Astrocyte (in vitro differentiated cells and primary cell): ENCODE measurements around the gene KDM2B. TPM values are rescaled to one million over a fixed set of nuclear protein-coding genes. Genes with fewer than 3 reads are reported as not detected.

Experiments
- DNase-seq: peaks from one replicate; pipeline ENCODE4 v3.0.0-alpha.2; 2010; ENCODE audit warnings: low read depth
- FAIRE-seq: peaks from 2 replicates; lab custom pipeline; 2011; peaks lifted over from hg19 to GRCh38; lab: Jason Lieb, UNC
- H2AFZ ChIP-seq: 2 replicates; pipeline ENCODE4 v1.6.0; 2012; ENCODE audit warnings: low read depth, low read length, inconsistent platforms
- H3K27ac ChIP-seq: 2 replicates; pipeline ENCODE4 v1.5.1; 2011; ENCODE audit warnings: low read depth, low read length, inconsistent platforms
- H3K27me3 ChIP-seq: 2 replicates; pipeline ENCODE4 v1.6.0; 2011; ENCODE audit warnings: low read length, inconsistent platforms; ENCODE audit not compliant: insufficient read depth
- H3K36me3 ChIP-seq: 2 replicates; pipeline ENCODE4 v1.5.1; 2011; ENCODE audit warnings: low read length, inconsistent platforms; ENCODE audit not compliant: insufficient read depth
- H3K4me1 ChIP-seq: 2 replicates; pipeline ENCODE4 v1.5.1; 2011; ENCODE audit warnings: low read length, inconsistent platforms; ENCODE audit not compliant: insufficient read depth
- H3K4me2 ChIP-seq: 2 replicates; pipeline ENCODE4 v1.6.0; 2012; ENCODE audit warnings: low read length, inconsistent platforms
- H3K4me3 ChIP-seq: 2 replicates; pipeline ENCODE4 v1.5.1; 2011; ENCODE audit warnings: low read depth, mild to moderate bottlenecking, low read length, inconsistent platforms; ENCODE audit not compliant: insufficient read depth
- H3K79me2 ChIP-seq: 2 replicates; pipeline ENCODE4 v1.6.0; 2012; ENCODE audit warnings: mild to moderate bottlenecking, low read length, inconsistent platforms; ENCODE audit not compliant: insufficient read depth
- H3K9ac ChIP-seq: 2 replicates; pipeline ENCODE4 v1.6.0; 2012; ENCODE audit warnings: mild to moderate bottlenecking, low read length, inconsistent platforms
- H3K9me3 ChIP-seq: 2 replicates; pipeline ENCODE4 v1.5.1; 2012; ENCODE audit warnings: low read depth, mild to moderate bottlenecking, low read length, inconsistent platforms; ENCODE audit not compliant: insufficient read depth
- H4K20me1 ChIP-seq: 2 replicates; pipeline ENCODE4 v1.6.0; 2012; ENCODE audit warnings: low read length, inconsistent platforms; ENCODE audit not compliant: insufficient read depth
- H3K27ac Mint-ChIP-seq: one replicate; pipeline ENCODE4 v1.8.0; 2021; ENCODE audit warnings: mild to moderate bottlenecking, mixed read lengths; ENCODE audit not compliant: unreplicated experiment
- H3K27me3 Mint-ChIP-seq: one replicate; pipeline ENCODE4 v1.8.0; 2021; ENCODE audit warnings: low read depth, mixed read lengths; ENCODE audit not compliant: unreplicated experiment
- H3K36me3 Mint-ChIP-seq: one replicate; pipeline ENCODE4 v1.8.0; 2021; ENCODE audit warnings: low read depth, mixed read lengths; ENCODE audit not compliant: unreplicated experiment
- H3K4me1 Mint-ChIP-seq: one replicate; pipeline ENCODE4 v1.8.0; 2021; ENCODE audit warnings: low read depth, mixed read lengths; ENCODE audit not compliant: unreplicated experiment
- H3K4me3 Mint-ChIP-seq: one replicate; pipeline ENCODE4 v1.8.0; 2021; ENCODE audit warnings: mild to moderate bottlenecking, moderate library complexity, mixed read lengths; ENCODE audit not compliant: unreplicated experiment
- H3K9me3 Mint-ChIP-seq: one replicate; pipeline ENCODE4 v1.8.0; 2021; ENCODE audit warnings: mild to moderate bottlenecking, mixed read lengths; ENCODE audit not compliant: unreplicated experiment
- EZH2 ChIP-seq: IDR thresholded peaks from 2 replicates; pipeline ENCODE4 v1.6.1; 2012; ENCODE audit warnings: mild to moderate bottlenecking, low read length, inconsistent platforms; ENCODE audit not compliant: insufficient read depth
- total RNA-seq: library from RNA; stranded (reverse); gene quantifications from 2 replicates; pipeline ENCODE4 v1.2.1, GENCODE V29; 2021
- TF ChIP-seq, protein P1 (sequence below): IDR thresholded peaks from 2 replicates; pipeline ENCODE4 v1.5.1; 2011; ENCODE audit warnings: low read depth, mild to moderate bottlenecking, inconsistent platforms, low read length, moderate library complexity; ENCODE audit not compliant: insufficient read depth

Gene KDM2B
- total RNA-seq, 1 donor from 2014 or later: 23.4 TPM

DNA sequence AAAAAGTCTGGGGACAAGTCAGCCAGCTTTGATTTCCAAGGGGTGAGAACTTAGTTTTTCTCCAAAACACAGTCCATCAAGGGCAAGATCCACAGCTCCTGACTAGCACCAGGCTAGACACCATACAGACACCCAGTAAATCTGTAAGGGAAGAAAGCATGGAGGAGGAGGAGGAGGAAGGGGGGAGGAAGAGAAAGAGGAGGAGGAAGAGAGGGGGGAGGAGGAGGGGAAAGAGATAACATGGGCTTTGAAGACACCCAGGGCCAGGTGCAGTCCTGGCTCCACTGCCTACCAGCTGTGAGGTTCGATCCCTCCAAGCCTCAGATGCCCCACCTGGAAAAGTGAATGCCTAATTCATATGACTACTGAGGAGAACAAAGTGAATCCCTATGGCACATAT, 18.3 kb downstream of the KDM2B start:
- H2AFZ ChIP-seq: no peak overlapping the region
- no peak overlapping the region for H3K4me3 ChIP-seq
- H3K27ac Mint-ChIP-seq: no peak overlapping the region
- H4K20me1 ChIP-seq: no peaks in the 10 kb centered on the region
- FAIRE-seq: no peak
- no peak overlapping the region for H3K27ac ChIP-seq
- no peak overlapping the region for H3K9ac ChIP-seq
- no peaks in the 10 kb centered on the region for H3K36me3 ChIP-seq
- H3K79me2 ChIP-seq: no peaks in the 10 kb centered on the region
- no peaks in the 10 kb centered on the region for H3K4me1 ChIP-seq
- no peak overlapping the region for H3K4me3 Mint-ChIP-seq
- TF ChIP-seq, protein P1, sequence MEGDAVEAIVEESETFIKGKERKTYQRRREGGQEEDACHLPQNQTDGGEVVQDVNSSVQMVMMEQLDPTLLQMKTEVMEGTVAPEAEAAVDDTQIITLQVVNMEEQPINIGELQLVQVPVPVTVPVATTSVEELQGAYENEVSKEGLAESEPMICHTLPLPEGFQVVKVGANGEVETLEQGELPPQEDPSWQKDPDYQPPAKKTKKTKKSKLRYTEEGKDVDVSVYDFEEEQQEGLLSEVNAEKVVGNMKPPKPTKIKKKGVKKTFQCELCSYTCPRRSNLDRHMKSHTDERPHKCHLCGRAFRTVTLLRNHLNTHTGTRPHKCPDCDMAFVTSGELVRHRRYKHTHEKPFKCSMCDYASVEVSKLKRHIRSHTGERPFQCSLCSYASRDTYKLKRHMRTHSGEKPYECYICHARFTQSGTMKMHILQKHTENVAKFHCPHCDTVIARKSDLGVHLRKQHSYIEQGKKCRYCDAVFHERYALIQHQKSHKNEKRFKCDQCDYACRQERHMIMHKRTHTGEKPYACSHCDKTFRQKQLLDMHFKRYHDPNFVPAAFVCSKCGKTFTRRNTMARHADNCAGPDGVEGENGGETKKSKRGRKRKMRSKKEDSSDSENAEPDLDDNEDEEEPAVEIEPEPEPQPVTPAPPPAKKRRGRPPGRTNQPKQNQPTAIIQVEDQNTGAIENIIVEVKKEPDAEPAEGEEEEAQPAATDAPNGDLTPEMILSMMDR: no peak
- TF ChIP-seq EZH2: no peak
- H3K27me3 ChIP-seq: no peaks in the 10 kb centered on the region
- H3K9me3 Mint-ChIP-seq: no peaks in the 10 kb centered on the region
- H3K4me1 Mint-ChIP-seq: no peaks in the 10 kb centered on the region
- H3K4me2 ChIP-seq: no peak overlapping the region
- no peak for DNase-seq
- H3K9me3 ChIP-seq: no peaks in the 10 kb centered on the region
- no peaks in the 10 kb centered on the region for H3K27me3 Mint-ChIP-seq
- peaks cover 2% of the 10 kb centered on the region for H3K36me3 Mint-ChIP-seq

DNA sequence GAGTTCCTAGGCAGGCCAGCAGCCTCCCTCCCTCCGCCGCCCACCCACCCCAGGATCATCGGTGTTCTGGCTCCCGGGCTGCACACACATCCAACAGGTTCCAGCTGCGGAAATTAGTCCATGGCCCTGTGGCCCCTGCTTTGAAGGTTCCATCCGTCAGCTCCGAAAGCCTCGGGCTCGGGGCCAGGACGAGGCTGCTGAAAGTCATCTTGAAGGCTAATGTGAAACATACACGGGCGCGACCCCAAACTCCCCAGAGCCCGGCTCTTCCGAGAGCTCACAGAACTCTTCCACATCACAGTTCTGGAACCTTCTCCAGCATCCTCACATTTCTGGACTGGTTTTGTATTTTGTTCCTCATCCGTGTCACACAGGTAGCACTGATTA, 19.8 kb downstream of the KDM2B start:
- Histone ChIP-seq H2AFZ (no peak overlapping the region), H3K79me2 (no peaks in the 10 kb centered on the region), H3K9me3 (no peaks in the 10 kb centered on the region), H3K27ac (no peak overlapping the region), H3K27me3 (no peaks in the 10 kb centered on the region), H3K9ac (no peak overlapping the region), H3K4me3 (no peak overlapping the region), H3K4me1 (no peaks in the 10 kb centered on the region), H3K36me3 (no peaks in the 10 kb centered on the region), H3K4me2 (no peak overlapping the region), H4K20me1 (no peaks in the 10 kb centered on the region)
- TF ChIP-seq, protein P1: no peak
- no peak for TF ChIP-seq EZH2
- no peak overlapping the region for H3K27ac Mint-ChIP-seq
- DNase-seq (no peak), FAIRE-seq (no peak)
- H3K36me3 Mint-ChIP-seq: peaks cover 2% of the 10 kb centered on the region
- H3K4me3 Mint-ChIP-seq: no peak overlapping the region
- no peaks in the 10 kb centered on the region for H3K9me3 Mint-ChIP-seq
- H3K27me3 Mint-ChIP-seq: no peaks in the 10 kb centered on the region
- no peaks in the 10 kb centered on the region for H3K4me1 Mint-ChIP-seq

DNA sequence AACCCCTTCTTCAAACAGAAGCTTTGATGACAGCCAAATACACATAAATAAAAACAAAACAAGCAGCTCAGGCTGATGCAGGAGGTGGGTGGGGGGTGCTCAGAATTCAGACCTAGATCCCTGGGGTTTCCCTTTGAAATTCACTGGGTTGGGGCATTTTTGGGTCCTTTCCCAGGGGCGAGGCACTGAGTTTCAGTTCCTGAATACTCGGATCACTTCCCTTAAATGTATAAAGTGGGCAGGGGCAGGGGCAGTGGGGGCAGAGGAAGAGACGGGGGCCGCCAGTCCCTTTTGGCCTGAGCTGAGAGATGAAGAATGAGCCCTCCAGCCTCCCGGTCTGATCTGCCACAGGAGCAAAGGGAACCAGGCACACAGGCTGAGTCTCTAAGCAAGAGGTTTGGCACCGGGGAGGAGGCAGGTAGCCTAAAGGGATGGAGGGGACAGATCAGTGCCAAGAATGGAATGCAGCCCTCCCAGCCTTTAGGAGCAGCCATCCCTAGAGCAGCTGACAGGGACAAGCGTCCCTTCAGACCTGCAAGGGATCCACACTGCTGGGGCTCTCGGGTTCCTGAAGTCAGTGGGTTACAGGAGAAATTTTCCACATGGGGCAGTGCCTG, 20.3 kb downstream of the KDM2B start:
- Histone ChIP-seq H3K4me2 (no peak overlapping the region), H3K4me1 (no peaks in the 10 kb centered on the region), H3K79me2 (no peaks in the 10 kb centered on the region), H2AFZ (no peak overlapping the region), H3K9ac (no peak overlapping the region), H3K36me3 (peaks cover 2% of the 10 kb centered on the region), H3K27ac (no peak overlapping the region), H3K9me3 (no peaks in the 10 kb centered on the region), H3K4me3 (no peak overlapping the region), H4K20me1 (no peaks in the 10 kb centered on the region), H3K27me3 (no peaks in the 10 kb centered on the region)
- no peak for DNase-seq
- H3K27ac Mint-ChIP-seq: no peak overlapping the region
- no peak overlapping the region for H3K4me3 Mint-ChIP-seq
- H3K27me3 Mint-ChIP-seq: no peaks in the 10 kb centered on the region
- H3K4me1 Mint-ChIP-seq: no peaks in the 10 kb centered on the region
- no peak for FAIRE-seq
- no peaks in the 10 kb centered on the region for H3K9me3 Mint-ChIP-seq
- TF ChIP-seq, protein P1: no peak
- no peak for TF ChIP-seq EZH2
- H3K36me3 Mint-ChIP-seq: peaks cover 2% of the 10 kb centered on the region
